C4-2B (cell line): ENCODE results near the gene TNFRSF18.

Experiments used
- H3K27ac ChIP-seq: fragments of 450-650 bp; 2 replicates; pipeline ENCODE4 v1.5.1; 2017
- ZFX ChIP-seq: fragments of 450-650 bp; IDR thresholded peaks from 2 replicates; pipeline ENCODE4 v1.6.1; 2017
- TF ChIP-seq, protein P1 (sequence below): fragments of 450-650 bp; conservative IDR thresholded peaks from 2 replicates; pipeline ENCODE4 v1.5.1; 2017; ENCODE audit warnings: mild to moderate bottlenecking

Gene TNFRSF18

DNA sequence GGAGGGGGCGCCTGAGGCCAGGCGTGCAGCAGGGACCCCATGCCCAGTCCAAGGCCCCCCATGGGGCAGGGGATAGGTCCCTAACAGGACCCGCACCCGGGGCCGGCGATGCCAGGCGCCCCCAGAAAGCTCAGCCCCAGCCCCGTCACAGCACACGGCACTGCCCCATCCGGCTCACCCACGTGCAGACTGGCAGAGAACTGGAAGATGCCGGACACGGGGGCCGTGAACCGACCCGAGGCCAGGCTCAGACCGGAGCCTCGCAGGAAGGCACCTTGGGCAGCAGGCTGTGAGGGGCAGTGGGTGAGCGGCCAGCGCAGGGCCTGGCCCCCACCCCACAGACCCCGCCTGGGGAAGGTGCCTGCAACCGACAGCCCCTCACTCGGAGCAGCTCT is 36.9 kb upstream of the TNFRSF18 start:
- no peak overlapping the region for H3K27ac ChIP-seq
- no peak for TF ChIP-seq ZFX
- TF ChIP-seq, protein P1, sequence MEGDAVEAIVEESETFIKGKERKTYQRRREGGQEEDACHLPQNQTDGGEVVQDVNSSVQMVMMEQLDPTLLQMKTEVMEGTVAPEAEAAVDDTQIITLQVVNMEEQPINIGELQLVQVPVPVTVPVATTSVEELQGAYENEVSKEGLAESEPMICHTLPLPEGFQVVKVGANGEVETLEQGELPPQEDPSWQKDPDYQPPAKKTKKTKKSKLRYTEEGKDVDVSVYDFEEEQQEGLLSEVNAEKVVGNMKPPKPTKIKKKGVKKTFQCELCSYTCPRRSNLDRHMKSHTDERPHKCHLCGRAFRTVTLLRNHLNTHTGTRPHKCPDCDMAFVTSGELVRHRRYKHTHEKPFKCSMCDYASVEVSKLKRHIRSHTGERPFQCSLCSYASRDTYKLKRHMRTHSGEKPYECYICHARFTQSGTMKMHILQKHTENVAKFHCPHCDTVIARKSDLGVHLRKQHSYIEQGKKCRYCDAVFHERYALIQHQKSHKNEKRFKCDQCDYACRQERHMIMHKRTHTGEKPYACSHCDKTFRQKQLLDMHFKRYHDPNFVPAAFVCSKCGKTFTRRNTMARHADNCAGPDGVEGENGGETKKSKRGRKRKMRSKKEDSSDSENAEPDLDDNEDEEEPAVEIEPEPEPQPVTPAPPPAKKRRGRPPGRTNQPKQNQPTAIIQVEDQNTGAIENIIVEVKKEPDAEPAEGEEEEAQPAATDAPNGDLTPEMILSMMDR = no peak

DNA sequence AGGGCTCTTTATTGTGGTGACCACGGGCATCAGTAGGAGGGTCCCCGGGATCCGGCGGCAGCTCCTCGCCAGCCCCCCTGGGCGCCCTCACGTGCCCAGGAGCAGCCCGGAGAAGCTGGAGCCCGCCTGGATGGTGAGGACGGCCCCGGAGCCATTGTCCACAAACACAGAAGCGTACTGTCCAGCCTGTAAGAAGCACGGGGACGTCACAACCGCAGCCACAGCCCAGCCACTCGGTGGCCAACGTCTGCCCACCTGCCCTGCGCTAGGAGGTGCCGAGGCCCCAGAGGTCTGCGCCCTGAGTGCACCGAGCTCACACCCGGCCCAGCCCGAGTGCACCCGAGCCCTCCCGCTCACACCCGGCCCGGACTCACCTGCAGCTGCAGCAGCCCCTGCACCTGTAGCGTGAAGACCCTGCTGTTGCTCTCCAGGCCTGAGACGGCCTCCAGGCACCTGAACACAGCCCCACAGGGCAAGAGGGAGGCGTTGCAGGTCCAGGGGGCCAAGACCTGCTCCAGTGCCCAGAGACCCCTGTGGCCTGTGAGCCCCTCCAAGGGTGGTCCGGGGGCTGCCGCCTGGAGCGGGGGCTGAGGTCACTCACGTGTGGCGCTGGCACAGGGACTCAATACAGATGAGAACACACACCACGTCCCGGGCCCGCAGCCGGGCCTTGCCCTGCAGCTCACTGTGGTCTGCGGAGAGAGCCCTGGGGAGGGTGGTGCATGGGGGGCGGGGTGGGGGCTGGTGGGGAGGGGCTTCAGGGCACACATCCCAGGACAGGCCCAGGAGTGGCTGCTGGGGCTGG is 36.3 kb upstream of the TNFRSF18 start:
- no peak for TF ChIP-seq ZFX
- TF ChIP-seq, protein P1 = no peak
- H3K27ac ChIP-seq = no peak overlapping the region

DNA sequence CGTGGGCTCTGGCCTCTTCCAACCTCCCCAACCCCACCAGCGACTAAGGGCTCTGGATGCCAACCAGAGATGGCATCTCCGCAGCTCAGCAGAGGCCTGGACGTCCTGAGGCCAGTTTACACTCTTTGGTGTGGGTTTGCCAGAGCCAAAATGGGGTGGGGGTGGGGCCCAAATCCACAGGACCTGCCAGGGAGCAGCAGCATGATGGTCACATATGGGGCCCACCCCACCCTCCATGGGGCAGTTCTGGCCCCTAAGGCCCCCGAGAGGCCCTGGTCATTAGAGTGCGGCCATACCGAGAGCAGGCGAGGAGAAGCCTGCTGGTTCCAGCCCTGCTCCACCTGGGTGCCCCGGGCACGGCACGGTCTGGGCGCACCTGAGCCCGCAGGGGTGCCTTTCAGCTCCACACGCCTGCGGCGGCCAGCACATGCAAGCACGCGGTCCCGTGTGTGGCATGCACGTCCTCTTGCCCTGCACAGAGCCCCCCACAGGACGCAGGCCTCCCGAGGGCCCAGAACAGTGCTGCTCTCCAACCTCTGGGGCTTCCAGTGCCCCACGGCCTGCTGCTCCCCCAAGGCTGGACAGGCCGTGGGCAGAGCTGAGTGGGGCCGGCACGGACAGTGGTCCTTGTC is 35.3 kb upstream of the TNFRSF18 start:
- TF ChIP-seq ZFX = no peak
- TF ChIP-seq, protein P1 = no peak
- H3K27ac ChIP-seq = peak overlapping the region; percentile 100

DNA sequence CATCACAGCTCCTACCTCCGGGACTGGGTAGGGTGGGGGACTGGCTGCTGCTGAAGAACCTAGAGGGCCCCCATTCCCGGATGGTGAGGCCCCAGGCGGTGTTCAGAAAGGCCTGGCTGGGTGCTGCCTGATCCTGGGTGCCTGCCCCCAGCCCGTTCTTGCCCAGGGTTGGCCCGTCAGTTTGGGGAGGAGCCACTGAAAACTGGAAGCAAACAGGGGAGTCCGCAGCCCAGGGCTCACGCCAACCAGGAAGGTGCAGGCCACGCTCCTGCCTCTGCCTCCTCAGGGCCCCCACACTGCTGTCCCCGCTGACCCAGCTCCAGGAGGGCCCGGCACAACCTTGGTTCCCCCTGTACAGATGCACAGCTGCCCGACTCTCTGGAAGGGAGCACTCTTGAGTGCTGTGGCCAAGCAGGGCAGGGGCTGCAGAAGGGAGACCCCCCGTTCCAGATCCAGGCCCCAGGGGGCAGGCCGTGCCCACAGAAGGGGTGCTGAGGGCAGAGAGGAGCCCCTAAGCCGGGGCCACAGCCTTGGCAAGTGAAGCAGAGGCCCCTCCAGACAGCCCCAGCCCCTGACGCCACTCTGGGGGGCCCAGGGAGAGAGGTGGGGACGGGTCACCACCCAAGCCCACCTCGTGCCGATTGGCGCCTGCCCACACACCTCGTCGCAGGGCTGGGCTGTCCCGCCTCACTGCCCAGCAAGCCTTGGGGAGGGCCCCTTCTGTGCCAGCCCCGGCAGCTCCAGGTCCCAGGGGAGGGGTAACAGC is 34.6 kb upstream of the TNFRSF18 start:
- H3K27ac ChIP-seq = peak overlapping the region; percentile 100
- TF ChIP-seq ZFX = peak; percentile 15; the same call in 1 of the 2 replicates
- TF ChIP-seq, protein P1 = no peak

DNA sequence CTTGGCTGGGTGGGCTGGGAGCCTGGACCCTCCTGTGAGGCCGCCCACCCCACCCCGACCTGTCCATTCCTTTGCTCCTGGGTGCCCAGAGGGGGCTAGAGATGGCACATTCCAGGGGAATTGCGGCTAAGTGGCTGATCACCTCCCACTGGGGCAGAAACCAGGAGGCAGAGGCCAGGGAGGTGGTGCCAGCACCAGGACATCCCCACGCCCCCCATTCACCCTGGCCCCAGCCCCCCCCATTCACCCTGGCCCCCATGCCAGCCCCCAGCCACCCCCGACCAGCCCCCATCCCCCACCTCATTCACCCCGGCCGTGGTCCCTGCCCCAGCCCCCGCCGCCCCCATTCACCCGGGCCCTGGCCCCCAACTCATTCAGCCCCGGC is 33.9 kb upstream of the TNFRSF18 start:
- H3K27ac ChIP-seq = peak overlapping the region; percentile 100

DNA sequence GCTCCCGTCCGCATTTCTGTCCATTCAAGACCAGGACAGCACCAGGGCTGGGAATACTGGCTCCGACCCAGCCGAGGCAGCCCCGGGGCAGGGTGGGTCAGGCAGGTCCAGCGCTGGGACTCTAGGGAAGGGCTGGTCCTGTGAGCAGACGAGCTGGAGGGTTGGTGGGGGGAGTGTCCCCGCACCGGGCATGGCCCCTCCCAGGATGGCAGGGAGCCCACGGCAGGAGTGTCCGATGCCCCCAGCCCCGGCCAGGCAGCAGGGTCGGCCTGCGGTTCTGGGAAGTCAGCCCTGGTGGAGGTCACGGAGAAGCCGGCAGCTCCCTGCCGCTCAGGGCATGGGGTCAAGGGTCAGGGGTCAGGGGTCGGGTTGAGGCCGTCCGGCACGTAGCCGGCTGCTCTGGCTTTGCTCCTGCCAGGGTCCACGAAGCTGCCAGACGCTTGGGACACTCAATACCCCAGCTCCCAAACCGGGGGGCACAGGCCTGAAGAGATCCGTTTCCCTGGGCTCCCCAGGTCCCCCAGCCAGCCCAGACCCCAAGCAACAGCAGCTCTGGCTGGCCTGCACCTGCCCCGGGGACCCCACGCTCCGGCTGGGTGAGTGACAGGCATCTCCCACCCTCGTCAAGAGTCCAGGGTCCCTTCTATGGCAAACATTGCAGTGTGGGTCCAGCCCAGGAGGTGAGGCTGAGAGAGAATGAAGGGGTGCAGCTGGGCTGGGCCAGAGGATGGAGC is 33.4 kb upstream of the TNFRSF18 start:
- TF ChIP-seq ZFX = no peak
- TF ChIP-seq, protein P1 = no peak
- H3K27ac ChIP-seq = peak overlapping the region; percentile 100

More for the DNA sequence above, 33.9 kb upstream of the TNFRSF18 start:
- no peak for TF ChIP-seq ZFX
- TF ChIP-seq, protein P1 = no peak
